Caki2 (cell line): Measurements from ENCODE around the gene KIRREL3. TPM values are rescaled to one million over a fixed set of nuclear protein-coding genes. Genes with fewer than 3 reads are reported as not detected.

Source experiments
- DNase-seq: peaks from one replicate; pipeline ENCODE4 v3.0.0-alpha.2; 2015; ENCODE audit warnings: low read depth
- in situ Hi-C: cut with HindIII; loops from 2 replicates; pipeline ENCODE4 v1.10.0; 2016; ENCODE audit warnings: low sequenced_read_pairs, low pct_unique_long_range_greater_than_20kb, mixed read lengths
- total RNA-seq: library from RNA; depleted of rRNA; stranded (reverse); fragments of >200 nt; shearing (Covaris generic); gene quantifications from 2 replicates; pipeline ENCODE4 v1.2.3, GENCODE V29; 2014; ENCODE audit warnings: low replicate concordance

The KIRREL3 gene
- total RNA-seq, 1 experiment from 2014 or later: 6.4 TPM

DNA sequence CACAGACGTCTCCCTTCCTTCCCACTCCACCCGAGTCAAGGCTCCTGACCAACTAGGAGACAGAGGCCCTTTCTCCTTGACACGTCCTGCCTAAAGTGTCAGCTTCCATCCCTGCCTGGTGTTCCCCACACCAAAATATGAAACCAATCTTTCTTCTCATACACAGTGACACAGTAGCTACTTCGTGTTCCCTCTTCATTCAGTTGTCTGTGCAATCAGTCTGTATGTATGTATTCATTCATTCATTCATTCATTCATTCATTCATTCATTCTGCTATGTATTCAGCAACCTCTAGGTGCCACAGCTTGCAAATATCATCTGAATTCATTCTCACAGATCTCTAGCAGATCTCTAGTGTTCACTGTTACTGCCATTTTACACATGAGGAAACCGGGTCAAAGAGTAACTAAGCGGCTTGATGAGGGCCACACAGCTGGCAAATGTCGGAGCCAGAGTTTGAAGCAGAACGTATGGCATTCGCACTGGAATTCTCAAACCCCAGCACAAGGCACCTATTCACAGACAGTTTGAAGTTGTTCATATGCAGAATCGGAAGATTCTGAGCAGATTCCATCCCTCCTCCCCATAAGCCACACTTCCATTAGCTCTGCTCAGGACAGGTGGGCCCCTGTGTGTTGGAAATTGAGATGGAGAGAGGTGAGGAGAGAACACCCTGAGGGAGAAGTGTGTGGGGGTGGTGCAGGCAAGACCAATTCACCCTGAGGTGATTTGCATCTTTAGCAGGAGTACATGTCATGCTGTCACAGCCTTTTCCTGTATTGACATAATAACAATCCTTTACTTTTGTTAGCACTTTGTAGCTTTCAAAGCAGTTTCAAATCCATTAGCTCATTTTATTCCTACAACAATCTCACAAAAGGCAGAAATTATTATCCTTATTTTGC is 369.4 kb downstream of the KIRREL3 start:
- in situ Hi-C loops: no loop called here
- DNase-seq: no peak

GRCh38 chr11:126630488-126630887 is 370.1 kb downstream of the KIRREL3 start:
- in situ Hi-C loops: no loop called here
- no peak for DNase-seq

GRCh38 chr11:126628790-126629621 is 371.6 kb downstream of the KIRREL3 start:
- DNase-seq: no peak

DNA sequence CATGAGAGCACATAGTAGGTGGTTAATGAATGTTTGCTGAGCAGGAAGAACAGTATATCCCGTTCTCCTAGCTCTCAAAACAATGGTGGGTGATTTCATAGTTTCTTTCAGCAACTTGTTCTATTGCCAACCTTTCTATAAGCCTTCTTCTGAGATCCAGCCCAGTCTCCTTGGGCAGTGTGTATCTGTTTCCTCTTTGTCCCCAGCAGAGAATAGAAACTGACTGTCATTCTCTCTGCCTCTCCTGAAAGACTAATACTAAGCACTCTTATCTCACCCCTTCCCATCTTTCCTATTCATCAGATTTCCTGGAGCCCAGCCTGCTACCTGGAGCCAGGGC is 372.1 kb downstream of the KIRREL3 start:
- in situ Hi-C loops: no loop called here
- DNase-seq: no peak

More at GRCh38 chr11:126628790-126629621, 371.6 kb downstream of the KIRREL3 start:
- in situ Hi-C loops: no loop called here

DNA sequence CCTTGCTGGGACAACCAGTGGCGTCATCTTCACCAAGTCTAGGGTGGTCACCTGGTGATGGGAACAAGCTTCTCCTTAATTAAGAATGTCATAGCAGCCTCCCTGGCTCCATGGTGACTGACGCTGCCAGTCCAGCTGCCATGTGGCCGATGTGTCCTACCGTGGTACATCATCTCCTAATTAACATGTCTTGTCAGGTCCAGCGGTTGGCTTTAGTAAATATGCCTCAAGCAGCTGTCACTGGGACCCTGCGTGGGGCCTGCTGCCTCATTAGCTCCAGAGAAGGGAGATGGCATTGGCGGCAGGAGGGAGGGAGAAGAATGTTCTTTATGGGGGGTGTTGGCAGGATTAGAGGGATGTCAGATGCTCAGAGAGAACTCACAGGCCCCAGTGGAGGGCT is 373.1 kb downstream of the KIRREL3 start:
- in situ Hi-C loops: no loop called here

DNA sequence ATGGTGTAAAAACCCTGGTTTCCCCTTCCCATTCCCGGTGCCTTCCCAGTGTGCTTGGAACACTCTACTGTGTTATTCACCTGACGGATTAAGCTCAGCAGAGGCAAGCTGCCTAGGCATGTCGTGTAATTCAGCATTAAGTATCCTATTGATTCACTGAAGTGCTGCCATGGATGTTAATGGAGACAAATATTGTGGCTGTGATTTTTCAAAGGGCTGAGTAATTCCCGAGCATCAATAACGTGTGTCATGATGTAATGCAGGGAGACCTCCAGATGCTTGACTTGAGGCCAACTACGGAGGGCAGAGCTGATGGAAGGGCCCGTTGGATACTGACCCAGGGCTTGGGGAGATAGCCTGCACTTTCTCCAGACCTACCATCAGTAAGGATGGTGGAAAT is 376.1 kb downstream of the KIRREL3 start:
- no peak for DNase-seq
- in situ Hi-C loops: no loop called here

More for the DNA sequence above, 373.1 kb downstream of the KIRREL3 start:
- no peak for DNase-seq

DNA sequence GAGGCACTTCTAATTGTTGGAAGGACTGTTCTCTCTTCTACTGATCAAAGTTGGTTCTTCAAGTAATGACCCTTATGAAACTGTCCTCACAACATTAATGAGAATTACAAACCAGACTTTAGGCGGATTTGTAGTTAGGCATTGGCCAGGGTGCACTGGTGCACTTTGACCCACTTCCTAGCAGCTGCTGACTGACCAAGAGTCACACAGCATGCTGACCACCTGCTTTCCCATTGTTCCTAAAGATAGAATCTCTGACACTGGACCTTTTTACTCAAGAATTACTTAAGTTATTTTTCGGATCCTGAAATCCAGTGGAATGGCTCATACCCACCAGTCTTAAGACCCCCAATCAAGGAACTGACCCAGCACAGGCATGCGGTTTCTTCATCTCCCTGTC is 381.1 kb downstream of the KIRREL3 start:
- in situ Hi-C loops: no loop called here
- no peak for DNase-seq

GRCh38 chr11:126615845-126616244 is 384.7 kb downstream of the KIRREL3 start:
- DNase-seq: no peak
- in situ Hi-C loops: no loop called here

DNA sequence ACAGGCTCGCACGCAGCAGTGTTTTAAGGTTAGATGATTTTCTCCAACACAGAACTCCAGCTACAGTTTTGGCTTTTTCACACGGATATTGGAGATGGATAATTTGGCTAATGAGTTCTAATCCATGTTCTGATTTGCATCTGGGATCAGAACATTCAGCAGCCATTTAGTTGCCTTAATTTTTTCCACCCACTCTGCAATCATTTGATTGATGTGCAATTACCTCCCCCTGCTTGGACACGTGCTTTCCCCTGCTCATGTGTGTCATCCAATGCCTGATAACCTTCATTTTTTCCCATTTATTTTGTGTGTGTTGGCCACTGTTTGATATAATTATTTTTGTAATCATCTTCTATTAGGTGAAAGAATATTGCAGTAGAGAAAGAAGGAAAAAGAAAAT is 387.3 kb downstream of the KIRREL3 start:
- no peak for DNase-seq
- in situ Hi-C loops: no loop called here

- no peak for DNase-seq
- in situ Hi-C loops: no loop called here
Observed at GRCh38 chr11:126612671-126613070, 387.9 kb downstream of the KIRREL3 start.

GRCh38 chr11:126611438-126611837 is 389.1 kb downstream of the KIRREL3 start:
- in situ Hi-C loops: no loop called here

DNA sequence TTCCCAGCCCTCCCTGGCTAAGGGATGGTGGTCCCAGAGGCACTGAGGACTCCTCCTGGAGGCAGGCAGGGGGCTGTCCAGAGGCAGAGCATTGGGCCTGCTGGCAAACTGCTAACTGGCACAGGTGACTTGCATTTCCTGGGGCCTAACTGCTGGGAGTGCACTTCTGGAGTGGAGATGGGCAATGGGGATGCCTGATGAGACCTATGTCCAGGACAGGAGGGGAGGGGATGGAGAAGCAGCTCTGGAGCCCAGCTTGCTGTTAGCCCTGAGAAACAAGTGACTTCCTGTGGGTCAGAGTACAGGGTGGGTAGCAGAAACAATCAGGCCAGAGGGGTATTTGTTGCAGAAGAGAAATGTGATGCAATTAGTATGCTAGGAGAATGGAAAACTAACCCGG is 391.9 kb downstream of the KIRREL3 start:
- in situ Hi-C loops: no loop called here
- DNase-seq: no peak

More at GRCh38 chr11:126611438-126611837, 389.1 kb downstream of the KIRREL3 start:
- DNase-seq: no peak

DNA sequence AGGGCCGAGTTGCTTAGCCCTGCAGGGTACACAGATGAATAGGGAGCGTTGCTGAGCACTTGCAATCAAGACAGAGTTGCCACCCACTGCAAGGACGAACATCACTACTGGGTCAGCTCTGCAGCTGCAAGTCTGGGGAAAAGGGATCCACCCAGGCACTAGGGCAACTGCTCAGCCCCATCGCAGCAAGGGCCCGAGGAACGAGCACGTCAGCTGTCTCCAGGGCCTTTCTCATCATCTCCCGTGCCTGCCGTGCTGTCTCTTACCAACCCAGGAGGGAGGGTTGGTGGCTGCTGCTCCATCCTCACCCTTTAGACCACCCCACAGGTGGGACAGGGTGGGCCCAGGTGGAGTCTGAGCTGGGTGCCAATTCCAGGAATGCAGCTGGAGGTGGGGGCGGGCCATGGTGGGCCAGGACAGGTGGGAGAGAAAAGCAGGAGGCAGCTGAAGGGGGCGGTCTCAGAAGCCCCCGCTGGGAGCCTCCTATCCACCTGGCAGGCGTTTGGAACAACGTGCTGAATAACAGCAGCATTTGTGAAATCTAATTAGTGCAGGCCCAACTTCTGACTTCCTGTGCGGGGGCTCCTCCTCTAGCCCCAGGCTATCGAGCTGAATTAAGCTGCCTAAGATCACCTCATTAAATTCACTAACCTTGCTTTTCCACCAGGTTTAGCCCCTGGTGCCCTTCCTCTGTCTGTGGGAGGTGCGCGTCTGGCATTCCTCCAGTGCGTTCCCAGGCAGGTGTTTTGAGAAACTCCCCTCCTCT is 392.6 kb downstream of the KIRREL3 start:
- no peak for DNase-seq

DNA sequence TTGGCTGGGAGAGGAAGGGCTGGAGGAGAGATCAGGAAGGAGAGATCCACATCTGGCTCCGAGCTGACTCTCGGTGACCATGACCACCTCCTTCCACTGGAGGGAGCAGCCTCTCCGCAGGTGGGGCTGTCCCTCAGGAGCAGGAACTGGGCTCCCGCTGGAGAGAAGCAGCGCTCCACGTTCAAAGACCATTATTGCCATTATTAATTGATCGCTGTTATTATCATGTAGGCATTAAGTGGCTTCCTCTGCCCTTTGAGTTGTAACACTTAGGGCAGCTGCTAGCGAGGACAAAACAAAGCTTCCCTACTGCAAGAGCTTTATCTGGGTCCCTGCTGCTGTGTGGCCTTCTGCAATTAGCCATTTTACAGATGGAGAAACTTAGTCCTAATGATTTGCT is 393.2 kb downstream of the KIRREL3 start:
- DNase-seq: peak; percentile 19
- in situ Hi-C loops: no loop called here

More for the DNA sequence above, 392.6 kb downstream of the KIRREL3 start:
- in situ Hi-C loops: no loop called here

GRCh38 chr11:126606484-126606883 is 394.1 kb downstream of the KIRREL3 start:
- in situ Hi-C loops: no loop called here
- DNase-seq: no peak

GRCh38 chr11:126604461-126604860 is 396.1 kb downstream of the KIRREL3 start:
- no peak for DNase-seq
- in situ Hi-C loops: no loop called here

DNA sequence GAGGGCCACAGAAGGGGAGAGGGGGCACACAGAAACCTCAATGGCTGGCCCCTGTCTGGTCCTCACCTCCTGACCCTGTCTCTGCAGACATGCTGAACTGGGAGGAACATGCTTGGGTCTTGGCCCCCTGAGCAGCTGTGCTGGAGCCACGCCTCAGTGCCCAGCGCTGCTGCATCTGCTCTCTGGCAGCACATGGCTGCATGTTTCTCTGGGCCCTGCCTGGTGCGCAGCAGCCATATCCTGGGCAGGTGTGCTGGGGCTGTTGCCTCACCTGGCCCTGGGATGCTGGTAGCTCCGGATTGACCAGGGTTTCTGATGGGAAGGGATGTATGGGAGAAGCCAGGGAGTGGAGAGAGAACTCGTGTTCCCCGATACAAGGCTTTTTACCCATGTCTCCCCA is 397.1 kb downstream of the KIRREL3 start:
- in situ Hi-C loops: no loop called here
- DNase-seq: no peak

DNA sequence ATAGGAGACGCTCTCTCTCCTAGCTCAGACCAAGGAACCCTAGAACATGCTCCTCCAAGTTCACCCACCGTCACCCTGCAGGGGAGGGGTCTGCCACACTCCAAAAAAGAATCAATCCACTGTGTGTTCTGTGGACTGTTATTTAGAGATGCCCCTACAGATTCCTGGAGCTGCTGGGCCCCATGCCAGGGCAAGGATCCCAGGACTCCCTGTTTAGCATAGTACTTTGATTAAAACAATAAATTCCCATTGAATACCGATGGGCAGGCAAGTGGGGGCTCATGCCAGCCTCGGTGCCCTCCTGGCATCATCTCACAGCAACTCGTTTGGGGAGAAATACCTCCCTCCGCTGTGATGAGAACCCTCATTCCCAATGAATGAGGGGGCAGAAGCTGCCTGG is 397.6 kb downstream of the KIRREL3 start:
- in situ Hi-C loops: no loop called here
- DNase-seq: no peak
